GM18951 (cell line): ENCODE results near the gene ITIH3.

Experiments
- POLR2A ChIP-seq: IDR thresholded peaks from 4 replicates; pipeline ENCODE4 v1.6.1; 2011; ENCODE audit warnings: mild to moderate bottlenecking; ENCODE audit not compliant: insufficient read length, insufficient read depth; ENCODE audit errors: extremely low read depth
- in situ Hi-C: fragments of 300-500 bp; cut with MboI; formaldehyde crosslinking; loops from one replicate; pipeline ENCODE4 v1.12.0; 2022; ENCODE audit warnings: low sequenced_read_pairs, mixed read lengths, inconsistent platforms; ENCODE audit not compliant: unreplicated experiment

ITIH3 gene

GRCh38 chr3:52843881-52844280 lies 49.3 kb downstream of the ITIH3 start:
- in situ Hi-C loops, result no loop called here
- no peak for TF ChIP-seq POLR2A

- no peak for TF ChIP-seq POLR2A
- in situ Hi-C loops, result no loop called here
Observed at GRCh38 chr3:52844290-52844975, 49.8 kb downstream of the ITIH3 start.

GRCh38 chr3:52845157-52845556 lies 50.6 kb downstream of the ITIH3 start:
- in situ Hi-C loops, result no loop called here
- no peak for TF ChIP-seq POLR2A

GRCh38 chr3:52845691-52846431 lies 51.3 kb downstream of the ITIH3 start:
- in situ Hi-C loops, result no loop called here
- no peak for TF ChIP-seq POLR2A

GRCh38 chr3:52846432-52846965 lies 51.9 kb downstream of the ITIH3 start:
- in situ Hi-C loops, result no loop called here
- no peak for TF ChIP-seq POLR2A

GRCh38 chr3:52847241-52847640 lies 52.6 kb downstream of the ITIH3 start:
- TF ChIP-seq POLR2A, result no peak
- in situ Hi-C loops, result no loop called here

GRCh38 chr3:52847726-52848125 lies 53.1 kb downstream of the ITIH3 start:
- TF ChIP-seq POLR2A, result no peak
- in situ Hi-C loops, result no loop called here

- in situ Hi-C loops, result no loop called here
- TF ChIP-seq POLR2A, result no peak
Observed at GRCh38 chr3:52848617-52849016, 54.0 kb downstream of the ITIH3 start.

GRCh38 chr3:52849656-52850055 lies 55.1 kb downstream of the ITIH3 start:
- in situ Hi-C loops, result loop anchor here (5.0 kb wide), 1 partner anchor 218 kb away; no protein-coding TSS in a partner anchor
- TF ChIP-seq POLR2A, result no peak

- in situ Hi-C loops, result loop anchor here (5.0 kb wide), 1 partner anchor 216 kb away; no protein-coding TSS in a partner anchor
- no peak for TF ChIP-seq POLR2A
Observed at GRCh38 chr3:52851348-52851747, 56.8 kb downstream of the ITIH3 start.

- in situ Hi-C loops, result loop anchor here (5.0 kb wide), 1 partner anchor 215 kb away; no protein-coding TSS in a partner anchor
- no peak for TF ChIP-seq POLR2A
Observed at GRCh38 chr3:52852419-52852818, 57.8 kb downstream of the ITIH3 start.

GRCh38 chr3:52854013-52854412 lies 59.4 kb downstream of the ITIH3 start:
- TF ChIP-seq POLR2A, result no peak
- in situ Hi-C loops, result loop anchor here (5.0 kb wide), 1 partner anchor 213 kb away; no protein-coding TSS in a partner anchor

- in situ Hi-C loops, result no loop called here
- TF ChIP-seq POLR2A, result no peak
Observed at GRCh38 chr3:52856666-52857065, 62.1 kb downstream of the ITIH3 start.
